HG02798 (cell line): ENCODE results near the gene ADAM10.
"Not testable (repeated sequence)": the region's sequence is repeated elsewhere in the genome, so short reads cannot be mapped to it uniquely, and the experiment has no call there.

Experiments used
- ATAC-seq: cut with Tn5 transposase; IDR thresholded peaks from one replicate; pipeline ENCODE4 v1.9.1; 2021; ENCODE audit warnings: mild to moderate bottlenecking; ENCODE audit not compliant: unreplicated experiment, poor library complexity

Gene ADAM10

GRCh38 chr15:58749532-58750337 lies at the start of gene ADAM10:
ADAM10 (minus strand) TSS chr15:58749707; CDS start chr15:58749534, 173 bp downstream.
- peak; percentile 94 for ATAC-seq

- ATAC-seq, result no peak
Measured at GRCh38 chr15:58797505-58797904, 48.0 kb upstream of the ADAM10 start.

GRCh38 chr15:58795825-58796224 lies 46.3 kb upstream of the ADAM10 start:
- no peak for ATAC-seq

DNA sequence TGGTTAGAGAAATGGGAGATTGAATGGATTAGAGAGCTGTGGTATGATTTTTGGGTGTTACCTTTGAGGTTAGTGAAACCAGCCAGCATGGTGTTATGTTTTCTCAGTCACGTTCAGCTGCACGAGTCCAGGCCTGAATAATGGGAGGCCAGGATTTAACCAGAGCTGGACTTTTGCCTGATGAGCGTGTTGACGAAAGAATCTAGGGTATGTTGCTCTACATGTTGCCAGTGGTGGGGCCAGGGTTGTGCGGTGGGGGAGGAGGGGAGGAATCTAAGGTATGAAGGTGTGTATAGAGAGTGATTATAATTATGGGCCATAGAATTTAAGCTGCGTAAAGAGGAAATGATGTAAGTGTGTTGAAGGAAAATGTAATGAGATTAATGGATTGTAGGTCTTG lies 44.4 kb upstream of the ADAM10 start:
- ATAC-seq, result no peak

- ATAC-seq, result no peak
Measured at GRCh38 chr15:58788056-58788710, 38.7 kb upstream of the ADAM10 start.

GRCh38 chr15:58785355-58785754 lies 35.8 kb upstream of the ADAM10 start:
- no peak for ATAC-seq

GRCh38 chr15:58779554-58779953 lies 30.0 kb upstream of the ADAM10 start:
- no peak for ATAC-seq

DNA sequence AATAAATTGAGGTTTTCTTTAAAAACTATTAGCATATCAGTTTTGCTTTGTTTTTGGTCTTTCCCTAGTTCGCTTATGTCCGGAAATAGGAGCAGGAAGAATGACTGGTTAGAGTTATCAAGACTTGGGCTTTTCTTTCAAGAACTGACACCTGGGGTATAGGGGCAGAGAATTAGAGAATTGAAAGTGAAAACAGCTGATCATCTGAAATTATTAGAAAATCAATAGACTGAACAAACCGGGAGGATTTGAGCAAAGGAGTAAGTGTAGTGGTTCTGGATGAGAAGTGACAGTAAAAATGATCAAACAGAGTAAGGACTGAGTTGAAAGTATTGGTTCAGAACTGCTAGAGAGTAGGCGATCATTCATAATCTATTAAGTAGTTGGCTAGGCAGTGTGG lies 27.6 kb upstream of the ADAM10 start:
- ATAC-seq, result peak; percentile 79

- no peak for ATAC-seq
Measured at GRCh38 chr15:58775402-58775801, 25.9 kb upstream of the ADAM10 start.

GRCh38 chr15:58773024-58773423 lies 23.5 kb upstream of the ADAM10 start:
- no peak for ATAC-seq

DNA sequence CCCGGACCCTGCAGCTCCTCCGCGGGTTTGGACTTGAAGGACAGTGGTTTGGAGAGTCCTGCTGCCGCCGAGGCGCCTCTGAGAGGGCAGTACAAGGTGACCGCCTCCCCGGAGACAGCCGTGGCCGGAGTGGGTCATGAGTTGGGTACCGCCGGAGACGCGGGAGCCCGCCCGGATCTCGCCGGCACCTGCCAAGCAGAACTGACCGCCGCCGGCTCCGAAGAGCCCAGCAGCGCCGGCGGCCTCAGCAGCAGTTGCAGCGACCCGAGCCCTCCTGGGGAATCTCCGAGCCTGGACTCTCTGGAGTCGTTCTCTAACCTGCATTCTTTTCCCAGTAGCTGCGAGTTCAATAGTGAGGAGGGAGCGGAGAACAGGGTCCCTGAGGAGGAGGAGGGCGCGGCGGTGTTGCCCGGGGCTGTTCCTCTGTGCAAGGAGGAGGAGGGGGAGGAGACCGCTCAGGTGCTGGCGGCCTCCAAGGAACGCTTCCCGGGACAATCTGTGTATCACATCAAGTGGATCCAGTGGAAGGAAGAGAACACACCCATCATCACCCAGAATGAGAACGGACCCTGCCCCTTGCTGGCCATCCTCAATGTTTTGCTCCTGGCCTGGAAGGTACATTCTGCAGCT lies 22.2 kb upstream of the ADAM10 start:
- ATAC-seq, result peak; percentile 5

DNA sequence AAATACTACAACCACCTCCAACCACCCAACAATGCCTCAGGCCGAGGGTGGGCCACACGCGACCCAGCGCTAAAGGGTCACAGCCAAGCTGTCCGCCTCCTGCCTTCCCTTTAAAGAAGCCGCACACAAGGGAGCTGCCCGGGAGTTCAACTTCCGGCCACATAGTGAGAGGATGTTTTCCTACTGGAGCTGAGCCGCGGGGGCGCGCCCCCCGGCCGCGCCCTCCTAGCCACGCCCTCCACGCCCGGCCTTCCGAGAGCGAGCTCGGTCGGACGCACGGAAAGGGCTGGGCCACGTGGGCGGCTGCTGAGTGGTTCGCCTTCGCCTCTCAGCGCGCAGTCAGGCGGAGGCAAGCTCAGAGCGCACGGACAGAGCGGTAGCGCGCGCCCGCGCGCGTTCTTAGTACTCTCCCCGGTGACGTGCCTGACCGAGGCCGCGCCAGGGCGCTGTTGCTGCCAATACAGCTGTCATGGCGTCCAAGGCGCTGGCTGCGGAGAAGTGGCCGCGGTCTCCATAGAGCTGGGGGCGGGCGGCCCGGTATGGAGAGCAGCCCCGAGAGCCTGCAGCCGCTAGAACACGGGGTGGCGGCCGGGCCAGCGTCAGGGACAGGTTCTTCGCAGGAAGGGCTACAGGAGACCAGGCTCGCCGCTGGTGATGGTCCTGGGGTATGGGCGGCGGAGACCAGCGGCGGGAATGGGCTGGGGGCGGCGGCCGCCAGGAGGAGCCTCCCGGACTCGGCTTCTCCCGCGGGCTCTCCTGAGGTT lies 21.5 kb upstream of the ADAM10 start, which contains the start of gene MINDY2:
TSS of gene MINDY2 (plus strand) at position 446 of the 764 bp plus-strand sequence. CDS start at position 540, 94 bp downstream.
- ATAC-seq, result peak; percentile 96

- no peak for ATAC-seq
Measured at GRCh38 chr15:58770519-58770856, 21.0 kb upstream of the ADAM10 start.

DNA sequence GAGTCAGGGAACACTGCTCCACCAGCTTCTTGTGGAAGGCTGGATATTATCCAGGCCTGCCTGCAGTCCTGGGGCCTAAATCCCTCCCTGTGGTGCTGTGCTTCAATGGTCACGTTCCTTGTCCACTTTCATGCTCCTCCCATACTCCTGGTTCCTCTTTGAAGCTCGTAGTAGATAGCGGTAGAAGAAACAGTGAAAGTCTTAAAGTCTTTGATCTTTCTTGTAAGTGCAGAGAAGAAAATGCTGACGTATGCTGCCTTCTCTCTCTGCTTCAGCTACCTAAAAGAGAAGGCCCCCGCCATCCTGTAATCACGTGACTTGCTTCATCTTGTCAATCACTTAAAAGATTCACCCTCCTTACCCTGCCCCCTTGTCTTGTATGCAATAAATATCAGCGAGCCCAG lies 19.1 kb upstream of the ADAM10 start:
- not testable (repeated sequence) for ATAC-seq

- no peak for ATAC-seq
Measured at GRCh38 chr15:58766290-58766689, 16.8 kb upstream of the ADAM10 start.

DNA sequence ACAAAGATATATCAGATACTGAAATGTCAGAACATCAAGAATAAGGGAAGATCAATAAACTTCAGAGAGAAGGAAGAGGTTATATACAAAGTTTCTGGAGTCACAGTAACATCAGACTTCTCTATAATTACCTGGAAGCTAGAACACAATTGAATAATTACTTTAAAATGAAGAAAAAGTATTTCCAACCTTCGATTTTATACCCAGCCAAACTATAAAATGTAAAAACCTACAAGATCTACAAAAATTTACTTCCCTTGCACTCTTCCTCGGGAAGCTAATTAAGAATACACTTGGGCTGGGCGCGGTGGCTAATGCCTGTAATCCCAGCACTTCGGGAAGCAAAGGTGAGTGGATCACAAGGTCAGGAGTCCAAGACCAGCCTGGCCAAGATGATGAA lies 15.0 kb upstream of the ADAM10 start:
- no peak for ATAC-seq

GRCh38 chr15:58762731-58763130 lies 13.2 kb upstream of the ADAM10 start:
- no peak for ATAC-seq

DNA sequence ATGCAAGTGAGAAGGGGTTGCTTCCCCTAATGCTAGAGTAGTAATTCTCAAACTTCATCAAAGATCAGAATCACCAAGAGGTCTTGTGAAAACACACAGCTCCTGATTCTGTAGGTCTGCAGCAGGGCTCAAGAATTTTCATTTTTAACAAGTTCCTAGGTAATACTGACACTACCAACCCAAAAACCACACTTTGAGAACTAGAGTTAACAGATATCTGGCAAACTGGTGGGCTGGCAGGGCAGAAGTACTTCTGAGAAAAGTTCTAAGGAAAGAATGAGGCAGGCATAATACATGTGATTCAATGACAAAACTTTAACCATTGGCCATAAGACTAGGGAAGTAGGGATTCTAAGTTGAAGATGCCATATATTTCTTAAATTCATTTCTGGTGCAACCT lies 12.8 kb upstream of the ADAM10 start:
- no peak for ATAC-seq

DNA sequence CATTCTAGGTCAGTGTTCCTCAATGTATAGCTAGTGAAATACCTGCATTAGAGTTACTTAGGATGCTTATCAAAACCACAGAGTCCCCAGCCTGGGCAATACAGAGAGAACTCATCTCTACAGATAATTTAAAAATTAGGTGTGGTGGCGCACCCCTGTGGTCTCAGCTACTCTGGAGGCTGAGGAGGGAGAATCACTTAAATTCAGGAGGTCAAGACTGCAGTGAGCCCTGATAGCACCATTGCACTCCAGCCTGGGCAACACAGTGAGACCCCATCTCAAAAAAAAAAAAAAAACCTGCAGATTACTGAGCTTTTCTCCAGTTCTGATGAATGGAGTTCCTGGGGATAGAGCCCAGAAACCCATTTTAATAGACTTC lies 11.5 kb upstream of the ADAM10 start:
- ATAC-seq, result no peak

GRCh38 chr15:58760385-58761009 lies 11.0 kb upstream of the ADAM10 start:
- no peak for ATAC-seq
